GM12872 (cell line): Measurements from ENCODE around the gene CNTLN.

Experiments used
- CTCF ChIP-seq: IDR thresholded peaks from 3 replicates; pipeline ENCODE4 v1.5.1; 2011; ENCODE audit warnings: low read depth, mild to moderate bottlenecking, low read length, moderate library complexity; ENCODE audit not compliant: insufficient read depth

Gene CNTLN

GRCh38 chr9:17318821-17319320, 184.0 kb downstream of the CNTLN start:
- no peak for TF ChIP-seq CTCF

GRCh38 chr9:17319864-17320263, 185.0 kb downstream of the CNTLN start:
- TF ChIP-seq CTCF: no peak

- TF ChIP-seq CTCF: no peak
Measured at GRCh38 chr9:17322882-17323864, 188.3 kb downstream of the CNTLN start.

- TF ChIP-seq CTCF: no peak
Measured at GRCh38 chr9:17328331-17328730, 193.5 kb downstream of the CNTLN start.

GRCh38 chr9:17330097-17330496, 195.3 kb downstream of the CNTLN start:
- TF ChIP-seq CTCF: no peak

GRCh38 chr9:17332115-17332514, 197.3 kb downstream of the CNTLN start:
- TF ChIP-seq CTCF: no peak

GRCh38 chr9:17339156-17339555, 204.3 kb downstream of the CNTLN start:
- no peak for TF ChIP-seq CTCF
